Neural crest cell (in vitro differentiated cells): ENCODE data around the gene KLHDC9. TPM values are rescaled to one million over a fixed set of nuclear protein-coding genes. Genes with fewer than 3 reads are reported as not detected.

Source experiments
- DNase-seq: peaks from one replicate; pipeline ENCODE4 v3.0.0; 2021; ENCODE audit warnings: low read depth, mixed read lengths, low spot score
- H3K27ac Mint-ChIP-seq: one replicate; pipeline ENCODE4 v1.8.0; 2021; ENCODE audit warnings: mild to moderate bottlenecking, mixed read lengths; ENCODE audit not compliant: unreplicated experiment
- H3K27me3 Mint-ChIP-seq: 2 replicates; pipeline ENCODE4 v1.8.0; 2021; ENCODE audit warnings: low read depth, mild to moderate bottlenecking, mixed read lengths
- H3K36me3 Mint-ChIP-seq: 2 replicates; pipeline ENCODE4 v1.8.0; 2021; ENCODE audit warnings: low read depth, mild to moderate bottlenecking, mixed read lengths
- H3K4me1 Mint-ChIP-seq: 2 replicates; pipeline ENCODE4 v1.8.0; 2021; ENCODE audit warnings: mixed read lengths
- H3K4me3 Mint-ChIP-seq: one replicate; pipeline ENCODE4 v1.8.0; 2021; ENCODE audit warnings: mild to moderate bottlenecking, mixed read lengths
- H3K9me3 Mint-ChIP-seq: 2 replicates; pipeline ENCODE4 v1.8.0; 2021; ENCODE audit warnings: mixed read lengths
- total RNA-seq: library from RNA; stranded (reverse); gene quantifications from 2 replicates; pipeline ENCODE4 v1.2.1, GENCODE V29; 2021
- TF ChIP-seq, protein P1 (sequence below): fragments of 200-600 bp; sonication (generic); conservative IDR thresholded peaks from 2 replicates; pipeline ENCODE4 v1.5.0; 2021; ENCODE audit warnings: antibody characterized with exemption, mild to moderate bottlenecking

KLHDC9 gene
- total RNA-seq, 1 donor from 2014 or later = 9.1 TPM

DNA sequence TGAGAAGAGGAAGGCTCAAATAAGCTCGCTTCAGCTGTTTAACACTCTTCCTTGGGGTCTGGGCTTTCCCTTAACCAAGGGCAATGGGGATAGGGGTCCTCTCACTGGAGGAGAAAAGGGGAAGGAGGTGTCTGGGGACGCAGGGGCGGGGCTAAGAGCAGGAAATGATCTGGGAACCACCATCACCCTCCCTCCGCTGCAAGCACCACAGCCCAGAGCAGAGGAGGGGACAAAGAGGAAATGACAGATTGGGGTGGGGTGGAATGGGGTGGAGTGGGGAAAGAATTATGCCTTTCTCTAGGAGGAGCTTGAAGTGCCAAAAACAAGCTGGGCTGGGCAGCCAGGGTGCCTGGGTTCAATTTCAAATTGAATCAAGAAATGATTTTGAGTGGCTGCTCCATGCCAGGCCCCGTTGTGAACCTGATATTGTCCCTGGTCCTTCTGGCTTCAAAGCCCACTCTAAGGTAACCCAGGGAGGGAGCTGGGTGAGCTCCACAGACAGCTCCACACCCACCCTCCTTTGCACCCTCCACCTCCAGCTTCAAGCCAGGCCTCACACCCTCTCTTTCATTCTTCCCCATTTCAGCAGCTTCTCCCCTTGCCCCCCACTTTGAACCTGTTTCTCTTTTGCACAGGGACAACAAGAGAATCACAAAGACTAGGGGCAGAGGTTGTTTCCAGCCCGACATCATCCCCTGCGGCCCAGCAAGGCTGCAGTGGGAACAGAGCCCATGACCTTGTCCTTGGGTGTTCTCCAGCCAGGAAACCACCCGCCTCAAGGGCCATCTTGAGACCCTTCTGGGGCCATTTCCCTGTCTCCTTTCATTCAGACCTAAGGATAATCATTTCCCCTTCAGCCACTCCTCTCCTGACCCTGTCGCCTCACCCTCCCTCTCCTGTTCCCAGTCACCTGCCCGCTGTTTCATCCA, 29.6 kb upstream of the KLHDC9 start:
- peak overlapping the region; percentile 43 for H3K27ac Mint-ChIP-seq

DNA sequence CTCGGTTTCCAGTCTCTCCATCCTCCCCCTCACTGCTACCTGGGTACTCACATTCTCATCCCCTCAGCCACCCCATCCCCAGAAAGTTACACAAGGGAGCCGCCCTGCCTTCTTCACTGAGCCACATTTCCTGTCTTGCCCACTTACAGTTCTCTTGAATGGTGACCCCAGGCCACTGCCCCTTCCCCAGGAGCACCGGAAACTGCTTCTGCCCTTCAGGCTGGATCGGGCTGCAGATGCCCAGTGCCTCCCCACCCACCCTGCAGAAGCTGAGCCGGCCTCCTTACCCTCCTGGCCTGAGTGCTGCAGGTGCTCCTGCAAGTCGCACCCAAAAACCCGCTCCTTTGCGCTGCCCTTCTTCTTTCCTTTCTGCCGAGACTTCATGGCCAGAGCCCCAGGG, 28.9 kb upstream of the KLHDC9 start:
- no peak for DNase-seq
- H3K4me3 Mint-ChIP-seq = no peak overlapping the region
- H3K27me3 Mint-ChIP-seq = peaks cover 12% of the 10 kb centered on the region
- H3K4me1 Mint-ChIP-seq = peaks cover 21% of the 10 kb centered on the region
- H3K36me3 Mint-ChIP-seq = no peaks in the 10 kb centered on the region
- H3K9me3 Mint-ChIP-seq = no peaks in the 10 kb centered on the region
- H3K27ac Mint-ChIP-seq = no peak overlapping the region
- TF ChIP-seq, protein P1, sequence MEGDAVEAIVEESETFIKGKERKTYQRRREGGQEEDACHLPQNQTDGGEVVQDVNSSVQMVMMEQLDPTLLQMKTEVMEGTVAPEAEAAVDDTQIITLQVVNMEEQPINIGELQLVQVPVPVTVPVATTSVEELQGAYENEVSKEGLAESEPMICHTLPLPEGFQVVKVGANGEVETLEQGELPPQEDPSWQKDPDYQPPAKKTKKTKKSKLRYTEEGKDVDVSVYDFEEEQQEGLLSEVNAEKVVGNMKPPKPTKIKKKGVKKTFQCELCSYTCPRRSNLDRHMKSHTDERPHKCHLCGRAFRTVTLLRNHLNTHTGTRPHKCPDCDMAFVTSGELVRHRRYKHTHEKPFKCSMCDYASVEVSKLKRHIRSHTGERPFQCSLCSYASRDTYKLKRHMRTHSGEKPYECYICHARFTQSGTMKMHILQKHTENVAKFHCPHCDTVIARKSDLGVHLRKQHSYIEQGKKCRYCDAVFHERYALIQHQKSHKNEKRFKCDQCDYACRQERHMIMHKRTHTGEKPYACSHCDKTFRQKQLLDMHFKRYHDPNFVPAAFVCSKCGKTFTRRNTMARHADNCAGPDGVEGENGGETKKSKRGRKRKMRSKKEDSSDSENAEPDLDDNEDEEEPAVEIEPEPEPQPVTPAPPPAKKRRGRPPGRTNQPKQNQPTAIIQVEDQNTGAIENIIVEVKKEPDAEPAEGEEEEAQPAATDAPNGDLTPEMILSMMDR = no peak

More for the DNA sequence above, 29.6 kb upstream of the KLHDC9 start:
- Mint-ChIP-seq H3K4me1 (peaks cover 17% of the 10 kb centered on the region), H3K27me3 (peaks cover 18% of the 10 kb centered on the region), H3K36me3 (no peaks in the 10 kb centered on the region), H3K4me3 (no peak overlapping the region), H3K9me3 (no peaks in the 10 kb centered on the region)
- TF ChIP-seq, protein P1 = no peak
- DNase-seq = no peak

DNA sequence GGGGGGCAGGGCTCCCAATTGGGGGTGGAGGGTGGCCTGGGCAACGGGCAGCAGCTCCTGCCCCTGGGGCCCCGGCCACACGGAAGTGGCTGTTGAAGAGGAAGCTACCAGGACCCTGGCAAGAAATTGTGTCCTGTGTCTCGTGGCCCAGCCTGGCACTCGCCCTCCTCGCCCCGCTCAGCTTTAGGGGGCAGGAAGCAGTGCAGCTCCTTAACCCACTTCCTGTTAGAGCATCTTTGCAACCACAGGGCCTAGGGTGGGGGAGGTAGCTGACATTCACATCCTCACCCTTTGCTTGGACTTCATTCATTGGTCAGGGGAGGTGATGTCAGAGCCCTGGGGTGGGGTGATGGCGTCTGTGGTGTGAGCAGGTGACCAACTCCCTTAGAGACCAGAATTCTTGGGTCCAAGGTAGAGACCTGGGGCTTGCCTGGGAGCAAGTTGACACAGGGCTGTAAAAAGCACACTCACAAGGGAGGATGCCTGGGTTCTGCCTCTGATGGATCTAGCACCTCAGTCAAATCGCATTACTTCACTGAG, 28.4 kb upstream of the KLHDC9 start, which contains the start of gene ARHGAP30:
Gene ARHGAP30, minus strand, starts transcription at position 161 of the 540 bp plus-strand sequence. CDS start 267 bp downstream, outside the sequence.
- no peaks in the 10 kb centered on the region for H3K9me3 Mint-ChIP-seq

DNA sequence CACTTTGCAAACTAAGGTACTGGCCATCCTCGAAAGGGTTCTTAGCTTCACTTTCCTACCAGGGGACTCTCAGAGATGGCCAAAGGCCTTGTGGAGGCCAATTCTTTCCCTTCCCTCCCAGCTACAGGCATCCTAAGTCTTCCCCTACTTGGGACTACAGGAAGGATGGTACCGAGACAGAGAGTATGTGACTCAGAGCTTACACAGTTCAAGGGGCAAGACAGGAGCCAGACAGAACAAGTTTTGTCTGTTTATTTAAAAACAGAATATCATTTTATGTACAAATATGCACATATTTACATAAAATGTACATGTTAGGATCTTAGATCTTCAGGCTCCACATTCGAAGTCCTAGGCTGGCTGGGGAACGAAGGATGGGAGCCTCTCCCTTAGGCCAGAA, 27.4 kb upstream of the KLHDC9 start:
- peaks cover 7% of the 10 kb centered on the region for H3K27me3 Mint-ChIP-seq
- no peak overlapping the region for H3K27ac Mint-ChIP-seq
- no peak overlapping the region for H3K4me3 Mint-ChIP-seq
- TF ChIP-seq, protein P1 = no peak
- no peak for DNase-seq
- peaks cover 24% of the 10 kb centered on the region for H3K4me1 Mint-ChIP-seq
- H3K36me3 Mint-ChIP-seq = no peaks in the 10 kb centered on the region
- H3K9me3 Mint-ChIP-seq = no peaks in the 10 kb centered on the region

More for the DNA sequence above, 28.4 kb upstream of the KLHDC9 start, which contains the start of gene ARHGAP30:
- TF ChIP-seq, protein P1 = no peak
- DNase-seq = no peak
- no peaks in the 10 kb centered on the region for H3K36me3 Mint-ChIP-seq
- no peak within 1 kb of the TSS for H3K27ac Mint-ChIP-seq
- no peak within 1 kb of the TSS for H3K4me3 Mint-ChIP-seq
- peaks cover 24% of the 10 kb centered on the region for H3K4me1 Mint-ChIP-seq
- H3K27me3 Mint-ChIP-seq = peaks cover 7% of the 10 kb centered on the region

DNA sequence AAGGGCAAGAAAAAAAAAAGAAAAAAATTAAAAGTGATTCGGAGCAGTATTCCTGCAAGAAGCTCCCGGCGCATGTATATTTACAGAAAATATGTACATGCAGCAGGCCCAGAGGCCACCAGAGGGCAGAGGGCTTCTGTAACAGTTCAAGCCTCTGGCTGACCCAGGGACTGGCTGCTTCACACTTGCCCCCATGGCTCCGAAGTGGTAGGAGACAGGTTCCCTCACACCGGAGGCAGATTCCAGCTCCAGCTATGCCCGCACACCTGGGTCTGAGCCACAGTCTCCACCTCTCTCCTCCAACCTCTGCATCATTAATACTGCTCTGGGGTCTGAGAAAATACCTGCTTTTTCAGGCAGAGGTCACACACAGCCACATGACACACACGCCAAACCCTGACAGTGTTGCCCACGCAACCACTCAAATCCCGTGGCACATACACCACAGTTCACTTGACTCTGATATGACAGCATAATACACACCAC, 26.2 kb upstream of the KLHDC9 start:
- no peaks in the 10 kb centered on the region for H3K36me3 Mint-ChIP-seq
- H3K4me1 Mint-ChIP-seq = peaks cover 24% of the 10 kb centered on the region
- peak overlapping the region; percentile 31 for H3K4me3 Mint-ChIP-seq
- DNase-seq = peak; percentile 33
- H3K27me3 Mint-ChIP-seq = peaks cover 7% of the 10 kb centered on the region
- H3K9me3 Mint-ChIP-seq = no peaks in the 10 kb centered on the region
- TF ChIP-seq, protein P1 = peak; percentile 72
- no peak overlapping the region for H3K27ac Mint-ChIP-seq
